NCI-H1105 treated with DMSO at 0.1 percent for 48 hours (cell line): ENCODE results near the gene DYNC2I2.
A peak's percentile ranks its signal among the peaks of the same experiment; 100 is the strongest.
"Not testable (repeated sequence)": the region's sequence is repeated elsewhere in the genome, so short reads cannot be mapped to it uniquely, and the experiment has no call there.

Source experiments
- DNase-seq: peaks from one replicate; lab custom pipeline; 2025; lab: John Stamatoyannopoulos, UW

Gene DYNC2I2

GRCh38 chr9:128685636-128686489 is 29.2 kb upstream of the DYNC2I2 start:
- no peak for DNase-seq

GRCh38 chr9:128684325-128685199 is 27.9 kb upstream of the DYNC2I2 start:
- no peak for DNase-seq

GRCh38 chr9:128684065-128684324 is 27.3 kb upstream of the DYNC2I2 start:
- DNase-seq = no peak

- DNase-seq = no peak
Observed at GRCh38 chr9:128683340-128684064, 26.9 kb upstream of the DYNC2I2 start.

GRCh38 chr9:128677794-128678193 is 21.1 kb upstream of the DYNC2I2 start:
- DNase-seq = no peak

- no peak for DNase-seq
Observed at GRCh38 chr9:128675382-128675781, 18.7 kb upstream of the DYNC2I2 start.

- no peak for DNase-seq
Observed at GRCh38 chr9:128669786-128670185, 13.1 kb upstream of the DYNC2I2 start.

GRCh38 chr9:128666481-128666941 is 9.9 kb upstream of the DYNC2I2 start:
- DNase-seq = not testable (repeated sequence)

- DNase-seq = no peak
Observed at GRCh38 chr9:128657796-128658195, 1.1 kb upstream of the DYNC2I2 start.

GRCh38 chr9:128657344-128657704 is 677 bp upstream of the DYNC2I2 start:
- DNase-seq = no peak

GRCh38 chr9:128654481-128654880 is 2.2 kb downstream of the DYNC2I2 start:
- no peak for DNase-seq

GRCh38 chr9:128653908-128654307 is 2.7 kb downstream of the DYNC2I2 start:
- DNase-seq = no peak

GRCh38 chr9:128651798-128652197 is 4.8 kb downstream of the DYNC2I2 start:
- DNase-seq = no peak

- DNase-seq = not testable (repeated sequence)
Observed at GRCh38 chr9:128648206-128648605, 8.4 kb downstream of the DYNC2I2 start.

- no peak for DNase-seq
Observed at GRCh38 chr9:128643519-128644300, 12.9 kb downstream of the DYNC2I2 start.

- DNase-seq = no peak
Observed at GRCh38 chr9:128642675-128643245, 13.9 kb downstream of the DYNC2I2 start.

GRCh38 chr9:128640603-128641002 is 16.0 kb downstream of the DYNC2I2 start:
- no peak for DNase-seq

- DNase-seq = no peak
Observed at GRCh38 chr9:128638580-128638979, 18.1 kb downstream of the DYNC2I2 start.

- no peak for DNase-seq
Observed at GRCh38 chr9:128637656-128638055, 19.0 kb downstream of the DYNC2I2 start.

GRCh38 chr9:128636556-128637530 is 19.8 kb downstream of the DYNC2I2 start:
- peak; percentile 32 for DNase-seq
